ENCODE measurements around the gene E2F8. TPM values are rescaled to one million over a fixed set of nuclear protein-coding genes. Genes with fewer than 3 reads are reported as not detected.

E2F8 gene
- total and polyA plus RNA-seq, 2 donors (not counting 1 experiment from before 2014, with no cell fraction given), result 0.22 to 0.24 TPM

- POLR2A ChIA-PET, result no interaction called here
- 94% methylated on average over 2 of the region's 2 CpGs for WGBS (ENCODE audit: insufficient coverage)
- no peak overlapping the region for H2AFZ ChIP-seq (ENCODE audit: insufficient read depth, low read depth, low read length, poor library complexity, severe bottlenecking)
- H3K9ac ChIP-seq (ENCODE audit: low read length), result no peak overlapping the region
- no peaks in the 10 kb centered on the region for H3K9me3 Mint-ChIP-seq (ENCODE audit: insufficient read depth)
- H3K27ac ChIP-seq (ENCODE audit: low read length in 2 of 2), result no peak overlapping the region
- no peak for ATAC-seq (ENCODE audit: low read depth)
- no peak overlapping the region for H3K4me3 ChIP-seq (ENCODE audit: control extremely low read depth in 1 of 5, extremely low read depth in 1 of 5, insufficient read depth in 1 of 5, low read depth in 2 of 5, low read length in 4 of 5)
- peaks cover 0 to 39% (median 25%) of the 10 kb centered on the region in 4 experiments for H3K27me3 ChIP-seq (replicated peaks in 1 of 4; ENCODE audit: control extremely low read depth in 1 of 4, control insufficient read depth in 3 of 4, insufficient read depth in 4 of 4, low read length in 3 of 4)
- peaks cover 18% of the 10 kb centered on the region for H3K4me1 Mint-ChIP-seq
- H3K4me1 ChIP-seq (ENCODE audit: control insufficient read depth in 2 of 2, insufficient read depth in 2 of 2, low read length in 2 of 2), result peaks cover 20 to 22% of the 10 kb centered on the region in 2 donors
- H3K4me3 Mint-ChIP-seq, result no peak overlapping the region
- no peak overlapping the region for H3K27ac Mint-ChIP-seq
- CTCF ChIA-PET, result interaction anchor here (1.2 to 1.5 kb wide), 2 partner anchors 12 to 15 kb away, joined by 4 to 5 read pairs; no protein-coding TSS in a partner anchor
- no peaks in the 10 kb centered on the region for H4K20me1 ChIP-seq (ENCODE audit: control insufficient read depth, insufficient read depth, low read length, poor library complexity, severe bottlenecking)
- no peaks in the 10 kb centered on the region for H3K79me2 ChIP-seq (ENCODE audit: control insufficient read depth, insufficient read depth, low read length)
- peaks cover 0 to 7% (median 0%) of the 10 kb centered on the region in 3 donors for H3K9me3 ChIP-seq (ENCODE audit: control extremely low read depth in 1 of 3, control insufficient read depth in 2 of 3, insufficient read depth in 1 of 3, low read length in 2 of 3)
- no peaks in the 10 kb centered on the region for H3K36me3 ChIP-seq (replicated peaks in 1 of 2; ENCODE audit: control extremely low read depth in 1 of 2, control insufficient read depth in 1 of 2, extremely low read depth in 1 of 2, insufficient read depth in 2 of 2, low read length in 1 of 2)
- no peak for DNase-seq
- intact Hi-C loops (cut with micrococcal nuclease), result loop anchor here (5.0 kb wide), 2 partner anchors 547 to 1232 kb away; partner anchors contain the start of genes SERGEF and TMEM86A
- TF ChIP-seq EZH2 (IDR thresholded peaks at IDR 0.05; ENCODE audit: borderline replicate concordance, insufficient read depth, low read depth, low read length, poor library complexity, severe bottlenecking) (no peak), CTCF (IDR thresholded peaks at IDR 0.05) (no peak)
- H3K27me3 Mint-ChIP-seq, result peaks cover 35% of the 10 kb centered on the region
- H3K4me2 ChIP-seq (replicated peaks; ENCODE audit: low read depth, low read length, poor library complexity, severe bottlenecking), result no peak overlapping the region
These were observed 3.9 kb upstream of the E2F8 start for GRCh38 chr11:19244621-19245020.

GRCh38 chr11:19244084-19244483 lies 3.3 kb upstream of the E2F8 start:
- CTCF ChIA-PET, result interaction anchor here (1.2 kb wide), 1 partner anchor 15 kb away, joined by 4 read pairs; no protein-coding TSS in a partner anchor
- POLR2A ChIA-PET, result no interaction called here
- ATAC-seq (ENCODE audit: low read depth) (no peak), DNase-seq (no peak)
- Histone ChIP-seq H2AFZ (ENCODE audit: insufficient read depth, low read depth, low read length, poor library complexity, severe bottlenecking) (no peak overlapping the region), H3K79me2 (ENCODE audit: control insufficient read depth, insufficient read depth, low read length) (no peaks in the 10 kb centered on the region), H3K27ac (ENCODE audit: low read length in 2 of 2) (no peak overlapping the region), H3K9me3 (ENCODE audit: control extremely low read depth in 1 of 3, control insufficient read depth in 2 of 3, insufficient read depth in 1 of 3, low read length in 2 of 3) (peaks cover 0 to 7% (median 0%) of the 10 kb centered on the region in 3 donors), H3K4me3 (ENCODE audit: control extremely low read depth in 1 of 5, extremely low read depth in 1 of 5, insufficient read depth in 1 of 5, low read depth in 2 of 5, low read length in 4 of 5) (no peak overlapping the region), H3K4me1 (ENCODE audit: control insufficient read depth in 2 of 2, insufficient read depth in 2 of 2, low read length in 2 of 2) (peaks cover 20 to 22% of the 10 kb centered on the region in 2 donors), H4K20me1 (ENCODE audit: control insufficient read depth, insufficient read depth, low read length, poor library complexity, severe bottlenecking) (no peaks in the 10 kb centered on the region), H3K4me2 (replicated peaks; ENCODE audit: low read depth, low read length, poor library complexity, severe bottlenecking) (no peak overlapping the region), H3K9ac (ENCODE audit: low read length) (no peak overlapping the region), H3K27me3 (replicated peaks in 1 of 4; ENCODE audit: control extremely low read depth in 1 of 4, control insufficient read depth in 3 of 4, insufficient read depth in 4 of 4, low read length in 3 of 4) (peaks cover 0 to 43% (median 27%) of the 10 kb centered on the region in 4 experiments), H3K36me3 (replicated peaks in 1 of 2; ENCODE audit: control extremely low read depth in 1 of 2, control insufficient read depth in 1 of 2, extremely low read depth in 1 of 2, insufficient read depth in 2 of 2, low read length in 1 of 2) (no peaks in the 10 kb centered on the region)
- no peaks in the 10 kb centered on the region for H3K9me3 Mint-ChIP-seq (ENCODE audit: insufficient read depth)
- H3K4me1 Mint-ChIP-seq, result peaks cover 20% of the 10 kb centered on the region
- H3K27ac Mint-ChIP-seq, result no peak overlapping the region
- H3K4me3 Mint-ChIP-seq, result no peak overlapping the region
- intact Hi-C loops (cut with micrococcal nuclease), result loop anchor here (5.0 kb wide), 2 partner anchors 547 to 1232 kb away; partner anchors contain the start of genes SERGEF and TMEM86A
- TF ChIP-seq CTCF (IDR thresholded peaks at IDR 0.05), result no peak
- TF ChIP-seq EZH2 (IDR thresholded peaks at IDR 0.05; ENCODE audit: borderline replicate concordance, insufficient read depth, low read depth, low read length, poor library complexity, severe bottlenecking), result no peak
- H3K27me3 Mint-ChIP-seq, result peaks cover 38% of the 10 kb centered on the region
- no CpG with 5 or more reads among the region's 6 CpGs for WGBS (ENCODE audit: insufficient coverage)

Data from B cell (primary cell).